Epithelial cell of esophagus (primary cell): ENCODE data around the gene ZFP69B.

ENCODE experiments used
- DNase-seq: peaks from one replicate; pipeline ENCODE4 v3.0.0; 2010; ENCODE audit warnings: low read depth
- H3K4me3 ChIP-seq: 2 replicates; pipeline ENCODE4 v1.5.1; 2011; ENCODE audit warnings: mild to moderate bottlenecking, low read length, control low read depth
- TF ChIP-seq, protein P1 (sequence below): IDR thresholded peaks from 2 replicates; pipeline ENCODE4 v1.5.1; 2011; ENCODE audit warnings: low read depth, mild to moderate bottlenecking, low read length, control low read depth, inconsistent platforms; ENCODE audit not compliant: insufficient read depth; ENCODE audit errors: missing control alignments

Gene ZFP69B

DNA sequence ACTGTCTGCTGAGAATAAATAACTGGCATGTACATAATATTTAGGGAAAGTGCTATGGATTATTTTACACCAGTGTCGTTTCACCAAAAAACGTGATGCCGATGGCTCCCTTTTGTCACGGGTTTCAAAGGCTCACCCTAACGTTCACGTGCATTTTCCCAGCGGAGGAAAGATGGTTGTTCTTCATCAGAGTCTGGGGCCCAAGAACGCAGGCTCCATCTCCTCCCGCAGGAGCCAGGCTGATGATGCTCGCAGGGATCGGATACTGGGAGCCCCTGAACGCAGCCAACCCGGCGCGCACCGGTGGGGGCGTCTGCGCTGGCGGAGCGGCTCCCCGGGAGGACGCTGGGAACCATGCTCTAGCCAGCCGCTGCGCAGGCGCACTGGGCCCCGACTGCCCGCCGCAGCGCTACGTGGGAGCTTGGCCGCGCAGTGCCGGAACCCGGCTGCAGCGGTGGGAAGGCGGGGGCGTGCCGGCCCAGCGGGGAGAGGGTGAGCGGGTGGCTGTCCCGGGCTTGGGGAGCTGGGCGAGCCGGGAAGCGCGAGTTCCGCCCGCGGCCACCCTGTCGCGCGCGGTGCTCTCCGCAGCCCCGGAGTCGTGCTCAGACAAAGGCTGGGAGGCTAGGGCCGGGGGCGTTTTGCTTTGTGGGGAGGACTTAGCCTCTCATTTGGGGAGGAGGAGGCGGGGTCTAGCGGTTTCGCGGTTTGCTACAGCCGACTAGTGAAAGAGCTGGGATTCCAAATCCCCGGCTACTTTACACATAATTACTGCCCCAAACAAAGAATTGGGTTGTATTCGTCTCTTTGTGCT lies at the start of gene ZFP69B:
Gene ZFP69B (plus strand): TSS at position 793 of the 811 bp plus-strand sequence. CDS start 486 bp downstream, outside the sequence.
- DNase-seq: peak; percentile 86
- TF ChIP-seq, protein P1, sequence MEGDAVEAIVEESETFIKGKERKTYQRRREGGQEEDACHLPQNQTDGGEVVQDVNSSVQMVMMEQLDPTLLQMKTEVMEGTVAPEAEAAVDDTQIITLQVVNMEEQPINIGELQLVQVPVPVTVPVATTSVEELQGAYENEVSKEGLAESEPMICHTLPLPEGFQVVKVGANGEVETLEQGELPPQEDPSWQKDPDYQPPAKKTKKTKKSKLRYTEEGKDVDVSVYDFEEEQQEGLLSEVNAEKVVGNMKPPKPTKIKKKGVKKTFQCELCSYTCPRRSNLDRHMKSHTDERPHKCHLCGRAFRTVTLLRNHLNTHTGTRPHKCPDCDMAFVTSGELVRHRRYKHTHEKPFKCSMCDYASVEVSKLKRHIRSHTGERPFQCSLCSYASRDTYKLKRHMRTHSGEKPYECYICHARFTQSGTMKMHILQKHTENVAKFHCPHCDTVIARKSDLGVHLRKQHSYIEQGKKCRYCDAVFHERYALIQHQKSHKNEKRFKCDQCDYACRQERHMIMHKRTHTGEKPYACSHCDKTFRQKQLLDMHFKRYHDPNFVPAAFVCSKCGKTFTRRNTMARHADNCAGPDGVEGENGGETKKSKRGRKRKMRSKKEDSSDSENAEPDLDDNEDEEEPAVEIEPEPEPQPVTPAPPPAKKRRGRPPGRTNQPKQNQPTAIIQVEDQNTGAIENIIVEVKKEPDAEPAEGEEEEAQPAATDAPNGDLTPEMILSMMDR: no peak
- peak within 1 kb of the TSS; percentile 53 for H3K4me3 ChIP-seq

DNA sequence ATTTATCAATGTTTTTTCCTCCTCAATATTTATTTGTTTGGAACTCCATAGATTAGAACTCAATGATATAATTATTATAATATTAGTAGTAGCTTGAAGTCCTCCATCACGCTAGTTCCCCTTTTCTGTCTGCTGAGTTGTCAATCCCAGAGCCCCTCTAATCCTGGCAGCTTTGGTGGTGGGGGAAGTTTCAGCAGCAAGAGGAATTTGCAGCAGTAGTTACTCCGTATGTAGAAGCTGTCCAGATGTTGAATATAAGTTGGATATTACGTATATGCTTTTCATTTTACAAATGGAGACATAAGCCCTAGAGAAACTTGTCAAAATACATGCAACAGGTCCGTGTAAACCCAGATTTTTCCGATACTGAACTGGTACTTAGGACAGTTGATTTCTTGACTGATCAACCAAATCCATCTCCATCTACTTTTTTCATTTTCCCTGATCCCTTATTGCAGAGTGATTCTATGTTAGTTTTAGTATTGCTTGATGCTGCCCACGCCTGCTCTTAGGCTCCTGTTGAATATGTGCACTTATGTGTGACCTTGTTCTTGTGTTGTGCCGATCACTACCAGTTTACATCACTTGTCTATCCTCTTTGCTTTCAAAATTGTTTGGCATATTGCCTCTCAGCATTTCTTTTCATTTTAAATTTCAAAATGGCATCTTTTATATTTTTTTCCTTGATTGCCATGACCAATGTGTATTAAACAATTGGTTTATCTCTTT lies 48.6 kb upstream of the ZFP69B start:
- TF ChIP-seq, protein P1: no peak
- DNase-seq: no peak
- no peak overlapping the region for H3K4me3 ChIP-seq

DNA sequence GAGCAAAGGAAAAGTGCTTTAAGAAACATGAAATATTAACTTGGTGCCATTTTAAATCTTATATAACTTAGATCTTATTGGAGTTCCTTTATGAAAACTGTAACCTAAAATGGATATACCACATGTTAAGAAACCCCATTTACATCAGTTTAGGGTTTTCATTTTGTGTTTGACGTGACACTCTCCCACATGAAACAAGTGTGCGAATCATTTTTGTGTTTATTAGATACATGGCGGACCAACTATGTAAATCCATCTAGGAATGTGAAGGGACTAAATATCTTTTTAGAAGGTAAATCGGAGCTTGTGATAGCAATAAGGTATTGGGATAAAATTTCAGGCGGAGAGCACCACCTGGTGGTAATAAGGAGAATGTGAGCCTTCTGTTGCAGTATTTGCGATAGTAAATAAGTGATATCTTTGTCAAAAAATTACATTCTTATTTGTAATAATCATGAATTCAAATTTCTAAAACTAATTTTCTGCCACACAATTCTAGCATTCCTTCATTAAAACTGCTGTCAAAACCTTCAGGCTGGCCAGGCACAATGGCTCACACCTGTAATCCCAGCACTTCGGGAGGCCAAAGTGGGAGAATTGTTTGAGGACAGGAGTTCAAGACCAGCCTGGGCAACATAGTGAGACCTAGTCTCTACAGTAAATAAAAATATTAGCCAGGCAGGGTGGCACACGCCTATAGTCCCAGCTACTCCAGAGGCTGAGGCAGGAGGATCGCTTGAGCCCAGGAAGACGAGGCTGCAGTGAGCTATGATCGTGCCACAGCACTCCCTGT lies 45.4 kb upstream of the ZFP69B start:
- TF ChIP-seq, protein P1: peak; percentile 75
- H3K4me3 ChIP-seq: no peak overlapping the region
- DNase-seq: peak; percentile 73

DNA sequence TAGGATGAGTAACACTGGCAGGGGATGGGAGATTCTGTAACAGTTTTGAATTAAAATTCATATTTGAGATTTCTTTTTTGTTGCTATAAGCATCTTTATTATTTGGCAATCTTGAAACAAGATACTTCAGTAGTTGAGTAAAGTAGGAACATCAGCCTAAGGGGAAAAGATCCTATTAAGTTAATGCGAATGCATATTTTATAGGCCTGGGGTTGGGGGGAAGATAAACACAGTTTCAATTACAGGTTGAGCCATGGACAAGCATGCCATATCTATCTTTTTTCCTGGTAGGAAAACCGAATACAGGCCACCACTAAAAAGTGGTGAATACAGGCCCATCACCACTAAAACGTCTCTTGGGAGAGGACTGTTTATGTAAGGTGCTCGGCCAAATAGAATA lies 44.5 kb upstream of the ZFP69B start:
- H3K4me3 ChIP-seq: no peak overlapping the region
- DNase-seq: no peak
- TF ChIP-seq, protein P1: no peak

DNA sequence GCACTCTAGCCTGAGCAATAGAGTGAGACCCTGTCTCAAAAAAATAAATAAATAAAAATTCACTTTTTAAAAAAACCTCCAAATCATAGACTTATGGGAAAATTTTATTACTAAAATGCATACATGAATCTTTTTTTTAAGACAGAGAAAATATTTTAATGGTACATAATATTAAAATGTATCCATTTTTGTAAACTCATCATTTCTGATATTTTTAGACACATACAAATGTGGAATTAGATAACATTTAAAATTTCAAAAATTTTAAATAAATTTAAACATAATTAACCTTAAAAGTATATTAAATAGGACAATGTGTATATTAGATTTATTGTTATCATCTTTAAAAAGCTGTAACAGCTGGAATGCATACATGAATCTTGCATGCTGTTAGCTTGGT lies 42.8 kb upstream of the ZFP69B start:
- no peak for DNase-seq
- no peak overlapping the region for H3K4me3 ChIP-seq
- TF ChIP-seq, protein P1: no peak

DNA sequence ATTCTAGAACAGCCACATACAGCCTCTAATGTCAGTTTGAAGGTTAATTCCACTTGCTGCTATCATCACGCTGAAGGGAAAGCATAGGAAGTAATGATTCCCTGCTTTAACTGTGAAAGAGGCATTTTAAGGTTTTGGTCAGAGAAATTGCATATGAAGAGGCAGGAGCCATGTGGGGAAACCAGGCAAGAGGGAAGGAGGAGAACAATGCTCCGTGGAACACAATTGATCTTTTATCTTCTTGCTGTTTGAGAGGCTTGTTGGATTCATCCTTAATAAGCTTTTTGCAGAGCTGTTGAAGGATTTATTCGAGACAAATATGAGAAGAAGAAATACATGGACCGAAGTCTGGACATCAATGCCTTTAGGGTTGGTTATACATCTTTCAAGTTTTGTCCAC lies 40.8 kb upstream of the ZFP69B start:
- TF ChIP-seq, protein P1: no peak
- no peak for DNase-seq
- no peak overlapping the region for H3K4me3 ChIP-seq
